ENCODE results near the gene FKBP10. TPM values are rescaled to one million over a fixed set of nuclear protein-coding genes. Genes with fewer than 3 reads are reported as not detected.

The FKBP10 gene
- total and polyA plus RNA-seq, 10 of the 15 experiments (the other 5 are each of a cell fraction or from before 2014, with no cell fraction given) = 0.02 to 4.7 (median 1.8) TPM

DNA sequence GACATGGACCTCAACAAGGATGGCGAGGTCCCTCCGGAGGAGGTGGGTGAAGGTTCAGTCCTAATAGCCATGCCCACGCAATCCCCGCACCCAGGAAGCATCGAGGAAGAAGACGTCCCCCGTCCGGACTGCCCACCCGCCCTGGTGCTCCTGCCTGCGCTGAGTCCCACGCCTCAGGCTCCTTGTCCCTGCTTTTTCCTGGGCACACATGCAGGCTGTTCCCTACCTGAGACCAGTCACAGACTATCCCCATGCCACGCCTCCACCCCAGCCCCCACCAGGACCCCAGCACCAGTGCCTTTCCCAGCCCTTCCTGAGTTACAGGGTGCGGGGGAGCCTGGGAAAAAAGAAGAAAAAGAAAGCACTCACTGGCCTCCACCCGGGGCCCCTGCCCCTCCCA is 9.0 kb downstream of the FKBP10 start:
- Histone ChIP-seq H3K9me3 (replicated peaks; ENCODE audit: control insufficient read depth, insufficient read depth, low read length) (no peaks in the 10 kb centered on the region), H3K9ac (ENCODE audit: control insufficient read depth, insufficient read depth, low read length) (no peak overlapping the region), H3K4me2 (ENCODE audit: control insufficient read depth, insufficient read depth) (no peak overlapping the region), H3K27ac (ENCODE audit: control insufficient read depth, insufficient read depth) (no peak overlapping the region), H4K20me1 (ENCODE audit: control insufficient read depth, insufficient read depth) (no peaks in the 10 kb centered on the region), H3K4me1 (ENCODE audit: control insufficient read depth, insufficient read depth, low read length) (peaks cover 9% of the 10 kb centered on the region), H3K27me3 (replicated peaks in 1 of 2; ENCODE audit: control insufficient read depth in 2 of 2, insufficient read depth in 2 of 2, low read length in 1 of 2) (no peaks in the 10 kb centered on the region), H2AFZ (ENCODE audit: control insufficient read depth, low read depth, low read length) (no peak overlapping the region), H3K79me2 (ENCODE audit: control insufficient read depth, insufficient read depth, low read length) (no peaks in the 10 kb centered on the region), H3K36me3 (ENCODE audit: control insufficient read depth in 2 of 2, insufficient read depth in 2 of 2, low read length in 1 of 2) (peaks cover 0 to 3% of the 10 kb centered on the region in 2 experiments; a peak in 1 of 4 replicates), H3K4me3 (no peak overlapping the region)
- ChIA-PET SMC1A (ENCODE audit: uncharacterized antibody, unreplicated experiment) (no interaction called here), CTCF (no interaction called here), RAD21 (ENCODE audit: unreplicated experiment) (no interaction called here), POLR2A (no interaction called here)
- DNase-seq (ENCODE audit: low read depth, low spot score) = no peak
- TF ChIP-seq TBL1XR1 (IDR thresholded peaks at IDR 0.05; ENCODE audit: low read depth, low read length) = no peak
- no peak for TF ChIP-seq CREM (IDR thresholded peaks at IDR 0.05; ENCODE audit: low read depth)
- no peak for TF ChIP-seq PML (IDR thresholded peaks at IDR 0.05; ENCODE audit: low read length)
- TF ChIP-seq, protein P1, sequence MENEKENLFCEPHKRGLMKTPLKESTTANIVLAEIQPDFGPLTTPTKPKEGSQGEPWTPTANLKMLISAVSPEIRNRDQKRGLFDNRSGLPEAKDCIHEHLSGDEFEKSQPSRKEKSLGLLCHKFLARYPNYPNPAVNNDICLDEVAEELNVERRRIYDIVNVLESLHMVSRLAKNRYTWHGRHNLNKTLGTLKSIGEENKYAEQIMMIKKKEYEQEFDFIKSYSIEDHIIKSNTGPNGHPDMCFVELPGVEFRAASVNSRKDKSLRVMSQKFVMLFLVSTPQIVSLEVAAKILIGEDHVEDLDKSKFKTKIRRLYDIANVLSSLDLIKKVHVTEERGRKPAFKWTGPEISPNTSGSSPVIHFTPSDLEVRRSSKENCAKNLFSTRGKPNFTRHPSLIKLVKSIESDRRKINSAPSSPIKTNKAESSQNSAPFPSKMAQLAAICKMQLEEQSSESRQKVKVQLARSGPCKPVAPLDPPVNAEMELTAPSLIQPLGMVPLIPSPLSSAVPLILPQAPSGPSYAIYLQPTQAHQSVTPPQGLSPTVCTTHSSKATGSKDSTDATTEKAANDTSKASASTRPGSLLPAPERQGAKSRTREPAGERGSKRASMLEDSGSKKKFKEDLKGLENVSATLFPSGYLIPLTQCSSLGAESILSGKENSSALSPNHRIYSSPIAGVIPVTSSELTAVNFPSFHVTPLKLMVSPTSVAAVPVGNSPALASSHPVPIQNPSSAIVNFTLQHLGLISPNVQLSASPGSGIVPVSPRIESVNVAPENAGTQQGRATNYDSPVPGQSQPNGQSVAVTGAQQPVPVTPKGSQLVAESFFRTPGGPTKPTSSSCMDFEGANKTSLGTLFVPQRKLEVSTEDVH (IDR thresholded peaks at IDR 0.05; ENCODE audit: low read depth, partially characterized antibody) = no peak
- no peak for TF ChIP-seq NR2C2 (IDR thresholded peaks at IDR 0.05; ENCODE audit: borderline replicate concordance, control insufficient read depth, insufficient read length, low read depth)
- TF ChIP-seq KLF5 (IDR thresholded peaks at IDR 0.05; ENCODE audit: partially characterized antibody) = no peak
- TF ChIP-seq RELA (IDR thresholded peaks at IDR 0.05; ENCODE audit: borderline replicate concordance, partially characterized antibody) = no peak
- no peak for TF ChIP-seq MAX (IDR thresholded peaks at IDR 0.05; ENCODE audit: low read depth, low read length)
- TF ChIP-seq SMAD1 (IDR thresholded peaks at IDR 0.05; ENCODE audit: low read depth, partially characterized antibody) = no peak
- no peak for TF ChIP-seq JUND (IDR thresholded peaks at IDR 0.05; ENCODE audit: low read depth, low read length)
- TF ChIP-seq NFXL1 (IDR thresholded peaks at IDR 0.05; ENCODE audit: borderline replicate concordance) = no peak
- no peak for TF ChIP-seq PAX5 (IDR thresholded peaks at IDR 0.05; ENCODE audit: borderline replicate concordance, low read depth, low read length)
- ATAC-seq = no peak
- intact Hi-C loops (cut with micrococcal nuclease; ENCODE audit: unreplicated experiment) (no loop called here), in situ Hi-C loops (cut with MboI) (no loop called here)
- no peak for FAIRE-seq
- BruUV-seq (replicated peaks) = no TSS peak
- 72% methylated on average over 11 of the region's 14 CpGs for WGBS (ENCODE audit: insufficient coverage, insufficient replicate concordance, low lambda C conversion rate, missing lambda C conversion rate)

Measured in GM12878 (cell line).